ENCODE data around the gene HEY2.

The HEY2 gene

DNA sequence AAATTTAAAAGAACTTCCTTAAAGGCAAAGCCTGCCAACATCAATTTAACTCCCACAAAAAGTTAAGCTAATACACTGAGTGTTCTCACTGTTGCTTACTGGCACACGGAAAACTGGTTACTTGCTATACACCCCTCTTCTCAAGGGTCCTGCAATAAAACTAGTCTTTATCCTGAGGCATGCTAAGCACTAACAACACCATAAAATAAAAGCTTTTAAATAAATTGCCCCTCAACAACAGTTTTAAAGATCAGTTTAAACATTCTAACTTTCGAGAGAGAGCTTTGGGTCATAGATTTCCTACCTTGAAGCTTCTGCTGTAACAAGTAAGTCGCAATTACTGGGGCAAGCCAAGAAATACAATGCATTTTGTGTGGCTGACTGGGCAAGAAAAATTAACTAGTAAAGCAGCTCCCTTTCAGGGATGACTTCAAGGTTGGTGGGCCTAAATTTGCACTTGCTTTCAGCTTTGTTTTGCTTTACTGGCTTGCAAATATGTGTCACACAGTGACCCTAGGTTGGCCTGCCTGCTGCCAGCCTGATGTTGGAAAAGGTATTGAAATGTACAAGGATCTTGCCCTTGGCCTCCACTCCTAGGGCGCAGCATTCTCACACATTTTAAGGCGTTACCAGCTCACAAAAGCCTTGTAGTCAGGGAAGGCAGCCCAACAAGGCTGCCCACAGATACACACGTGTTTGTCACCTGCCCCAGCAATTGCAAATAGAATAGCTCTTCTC is 4.0 kb upstream of the HEY2 start:
- DNase-seq = no peak

DNA sequence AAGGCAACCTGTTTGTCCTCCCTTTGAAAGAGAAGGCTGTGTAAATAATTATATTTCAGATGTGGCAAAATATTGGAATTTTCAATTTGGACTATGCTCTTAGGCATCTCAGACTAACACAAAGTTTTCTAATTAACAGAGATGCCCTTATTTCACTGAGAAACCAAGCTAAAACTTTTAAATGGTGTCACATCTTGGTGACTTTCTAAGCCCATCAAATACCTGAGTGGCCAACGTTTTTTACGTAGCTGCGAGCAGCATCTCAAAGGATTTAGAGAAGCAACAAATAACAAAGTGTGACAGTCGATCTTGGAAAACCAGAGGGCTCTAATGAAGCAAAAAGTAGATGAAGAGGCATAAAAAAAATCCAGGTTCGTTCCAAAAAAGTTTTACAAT is 3.4 kb upstream of the HEY2 start:
- no peak for DNase-seq

DNA sequence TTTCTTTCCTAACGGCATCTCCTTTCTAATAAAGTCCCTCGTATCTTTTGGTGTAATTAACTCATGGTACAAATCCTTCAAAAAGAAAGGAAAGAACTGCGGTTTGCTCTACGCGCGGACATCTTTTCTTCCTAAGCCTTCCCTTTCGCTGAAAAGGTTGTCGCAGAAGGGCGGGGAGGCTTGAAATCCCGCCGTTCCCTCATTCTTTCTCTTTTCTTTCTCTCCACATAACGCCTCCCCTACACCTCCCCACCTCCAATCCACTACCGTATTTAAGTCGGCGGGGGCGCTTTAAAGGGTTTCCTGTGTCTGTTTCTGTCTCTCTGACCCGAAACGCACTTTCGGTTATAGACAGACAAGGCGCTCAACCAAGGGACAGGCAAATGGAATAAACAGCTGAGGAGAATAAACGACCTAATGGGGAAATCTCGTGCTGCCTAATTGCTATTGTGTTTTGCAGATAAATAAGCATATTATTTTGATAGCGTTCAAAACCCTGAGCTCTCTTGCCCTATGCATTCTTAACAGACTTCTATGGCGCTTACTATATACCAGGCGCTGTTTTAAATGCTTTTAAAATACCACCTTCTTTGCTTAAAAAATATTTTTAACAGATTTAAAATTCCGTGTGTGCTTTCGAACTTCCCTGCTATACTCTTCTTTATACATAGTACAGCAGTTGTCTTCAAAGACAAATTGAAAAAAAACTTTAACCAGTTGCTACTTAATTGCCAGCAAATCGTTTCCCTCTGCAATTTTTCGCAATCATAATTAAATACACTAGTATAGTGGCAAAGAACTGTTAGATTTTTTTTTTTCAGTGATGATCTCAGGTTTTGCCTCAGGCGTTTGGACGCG is 2.5 kb upstream of the HEY2 start:
- peak; percentile 66 to 67 for DNase-seq

DNA sequence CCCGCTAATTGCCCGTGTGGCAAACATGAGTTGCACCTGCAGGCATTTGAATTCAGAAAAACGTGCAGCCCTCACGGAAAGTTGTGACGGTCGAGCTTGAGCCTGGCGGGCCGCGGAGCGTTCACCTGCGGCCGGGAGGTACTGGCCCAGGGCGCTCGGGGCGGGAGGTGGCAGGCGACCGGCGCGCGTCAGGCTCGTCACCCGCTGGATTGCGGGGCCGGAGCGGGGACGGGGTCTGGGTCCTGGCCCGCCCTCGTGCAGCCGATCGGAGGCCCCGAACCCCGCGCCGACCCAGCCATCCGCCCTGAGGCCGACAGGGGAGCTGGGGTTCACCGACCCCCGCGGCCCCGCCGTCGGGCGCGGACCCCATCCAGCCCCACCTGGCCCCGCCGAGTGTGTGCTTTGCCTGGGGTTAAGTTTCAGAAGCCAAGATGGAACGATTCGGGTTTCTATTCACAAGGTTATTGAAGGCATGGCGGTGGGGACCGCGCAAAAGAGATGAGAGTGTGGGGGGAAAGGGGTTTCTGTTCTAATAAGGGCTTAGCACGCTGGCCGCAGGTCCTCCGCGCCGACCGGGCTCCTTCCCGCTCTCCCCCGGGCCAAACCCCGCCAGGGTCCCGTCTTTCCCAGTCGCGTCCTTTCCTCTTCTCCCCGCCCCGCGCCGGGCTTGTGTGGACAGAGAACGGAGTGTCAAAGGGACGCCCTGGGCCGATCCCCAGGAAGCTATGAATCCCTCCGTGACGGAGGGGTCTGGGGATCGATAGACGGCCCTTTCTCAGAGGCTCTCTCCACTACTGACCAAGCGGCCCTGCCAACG is 1.6 kb upstream of the HEY2 start:
- peak; percentile 32 for DNase-seq

DNA sequence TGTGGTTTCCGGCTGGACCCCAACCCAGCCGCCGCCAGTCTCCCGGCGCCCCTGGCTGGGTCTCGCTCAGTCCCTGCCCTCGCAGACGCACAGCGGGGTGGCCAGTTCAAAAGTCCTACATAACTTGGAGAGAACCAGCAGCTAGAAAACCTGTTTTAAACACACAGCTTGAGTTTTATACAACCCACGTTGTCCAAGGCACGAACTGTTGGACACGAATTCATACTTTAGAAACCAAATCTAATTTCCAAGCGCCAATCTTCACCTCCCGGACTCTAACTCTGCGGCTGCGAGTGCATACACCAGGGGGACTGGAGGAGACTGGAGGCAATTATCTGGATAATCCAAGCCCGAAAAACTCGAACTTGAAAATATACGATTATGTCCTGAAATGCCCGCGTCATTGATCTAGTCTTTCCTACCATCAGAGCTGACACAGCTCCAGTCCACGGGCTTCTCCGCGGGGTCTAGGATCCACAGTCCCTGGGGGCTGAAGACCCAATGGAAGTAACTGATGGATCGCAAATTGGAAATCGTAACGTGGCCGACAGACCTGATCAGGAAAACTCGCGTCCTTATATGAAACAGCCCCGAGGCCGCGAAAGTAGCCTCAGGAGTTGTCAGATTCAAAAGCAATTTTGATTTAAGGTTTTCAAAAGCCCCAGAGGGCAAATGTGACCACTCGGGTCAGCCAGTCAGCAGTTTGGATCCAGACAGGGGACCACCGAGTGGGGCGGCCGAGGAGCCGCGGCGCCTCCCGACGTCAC is 843 bp upstream of the HEY2 start:
- peak; percentile 16 to 20 for DNase-seq

DNA sequence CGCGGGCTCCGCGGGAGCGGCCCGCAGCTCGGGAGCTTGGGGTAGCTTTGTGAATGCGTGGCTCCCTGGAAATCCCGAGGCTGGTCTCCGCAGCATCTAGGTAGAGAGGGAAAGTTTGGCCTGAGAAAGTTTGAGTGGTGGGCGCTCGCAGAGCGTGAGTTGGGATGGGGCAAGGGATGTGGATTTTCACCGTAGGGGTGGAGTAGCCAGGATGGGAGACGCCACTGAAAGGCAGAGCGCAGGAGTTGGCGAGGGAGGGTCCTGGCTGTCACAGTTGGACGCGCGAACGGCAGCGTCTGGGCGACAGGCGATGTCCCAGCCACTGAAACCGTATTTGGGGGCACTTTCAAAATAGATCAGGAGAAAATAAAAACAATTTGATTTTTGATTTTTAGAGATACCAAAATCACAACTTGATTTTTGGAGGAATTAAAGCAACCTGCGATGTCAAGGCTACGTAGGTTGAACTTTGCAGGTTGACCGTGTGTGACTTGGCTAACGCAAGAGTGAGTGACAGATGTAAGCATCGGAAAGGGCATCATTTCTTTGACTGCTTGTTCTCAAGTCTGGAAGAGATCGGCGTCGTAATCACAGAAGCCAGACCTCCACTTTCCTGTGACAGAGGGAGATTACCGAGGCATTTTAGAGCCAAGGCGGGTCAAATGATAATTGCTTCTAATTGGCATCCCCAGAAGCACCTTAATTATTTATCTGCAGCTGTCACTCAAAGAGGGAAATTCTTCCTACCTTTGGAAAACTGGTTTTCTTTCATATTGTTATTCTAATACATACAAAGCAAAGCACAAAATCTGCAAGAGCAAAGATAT is 646 bp downstream of the HEY2 start:
- no peak for DNase-seq

DNA sequence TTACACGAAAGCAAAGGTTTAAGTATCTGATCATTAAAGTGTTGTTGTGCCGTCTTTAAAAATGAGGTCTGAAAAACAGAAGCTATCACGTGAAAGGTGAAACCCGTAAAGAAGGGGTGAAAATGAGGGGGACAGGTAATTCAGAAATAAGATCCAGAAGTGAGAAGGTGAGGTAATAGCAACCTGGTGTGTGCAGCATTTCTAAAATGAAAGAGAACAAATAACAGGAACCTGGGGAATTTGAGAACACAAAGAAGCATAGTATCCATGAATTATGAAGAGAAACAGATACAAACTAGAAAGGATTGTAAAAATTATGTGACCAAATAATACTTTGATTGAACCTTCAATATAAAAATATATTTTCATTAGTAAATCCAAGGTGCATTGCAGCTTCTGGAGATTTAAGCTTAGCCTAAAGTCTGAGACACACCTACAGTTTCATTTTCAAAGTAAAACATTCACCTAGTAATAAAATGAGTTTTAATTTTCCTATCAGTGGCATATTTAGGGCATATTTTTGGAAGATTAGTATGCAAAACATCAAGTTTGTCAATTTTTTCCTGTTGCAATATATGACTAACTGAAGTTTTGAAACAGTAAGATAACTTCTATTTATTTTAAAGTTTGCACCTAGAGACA is 1.4 kb downstream of the HEY2 start:
- no peak for DNase-seq

DNA sequence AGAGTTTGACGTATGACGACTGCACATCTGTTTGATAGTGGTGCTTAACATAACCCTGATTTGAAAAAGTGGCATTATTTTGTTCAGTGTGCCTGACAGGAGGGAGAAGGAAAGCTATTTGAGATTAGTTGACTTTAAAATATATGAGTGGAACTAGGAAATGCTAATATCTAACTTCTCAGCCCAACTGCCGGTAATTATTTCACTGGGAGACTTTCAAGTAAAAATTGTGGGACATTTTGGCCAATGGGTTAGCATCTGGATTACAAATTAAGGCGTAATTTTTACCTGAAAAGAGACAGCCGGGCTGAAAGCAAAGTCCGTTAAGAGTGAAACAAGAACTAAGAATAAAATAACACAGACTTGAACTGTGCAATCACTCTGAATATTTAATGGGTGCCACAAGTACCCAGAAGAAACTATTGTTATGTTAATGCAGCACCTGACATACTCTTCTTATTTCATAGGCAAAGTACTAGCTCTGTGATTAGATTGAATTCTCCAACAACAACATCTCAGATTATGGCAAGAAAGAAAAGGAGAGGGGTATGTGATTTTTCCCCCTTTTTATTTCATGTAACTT is 2.0 kb downstream of the HEY2 start:
- DNase-seq = no peak

DNA sequence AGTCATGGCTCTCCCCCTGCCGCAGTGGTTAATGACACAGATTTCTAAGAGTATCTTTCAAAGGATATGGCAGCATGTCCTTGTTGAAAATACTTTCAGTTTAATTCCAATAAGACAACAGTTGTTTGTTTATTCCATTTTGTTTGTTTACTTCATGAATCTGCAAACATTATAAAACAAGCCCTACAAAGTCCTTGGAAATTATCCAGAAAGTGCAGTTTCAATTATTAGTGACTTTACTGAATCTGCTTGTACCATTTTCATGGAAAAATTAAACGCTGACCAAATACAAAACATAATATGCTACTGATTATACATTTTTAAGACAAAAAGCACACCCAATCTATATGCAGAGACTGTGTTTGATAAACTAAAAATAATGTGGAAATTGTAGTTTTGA is 3.3 kb downstream of the HEY2 start:
- no peak for DNase-seq

DNA sequence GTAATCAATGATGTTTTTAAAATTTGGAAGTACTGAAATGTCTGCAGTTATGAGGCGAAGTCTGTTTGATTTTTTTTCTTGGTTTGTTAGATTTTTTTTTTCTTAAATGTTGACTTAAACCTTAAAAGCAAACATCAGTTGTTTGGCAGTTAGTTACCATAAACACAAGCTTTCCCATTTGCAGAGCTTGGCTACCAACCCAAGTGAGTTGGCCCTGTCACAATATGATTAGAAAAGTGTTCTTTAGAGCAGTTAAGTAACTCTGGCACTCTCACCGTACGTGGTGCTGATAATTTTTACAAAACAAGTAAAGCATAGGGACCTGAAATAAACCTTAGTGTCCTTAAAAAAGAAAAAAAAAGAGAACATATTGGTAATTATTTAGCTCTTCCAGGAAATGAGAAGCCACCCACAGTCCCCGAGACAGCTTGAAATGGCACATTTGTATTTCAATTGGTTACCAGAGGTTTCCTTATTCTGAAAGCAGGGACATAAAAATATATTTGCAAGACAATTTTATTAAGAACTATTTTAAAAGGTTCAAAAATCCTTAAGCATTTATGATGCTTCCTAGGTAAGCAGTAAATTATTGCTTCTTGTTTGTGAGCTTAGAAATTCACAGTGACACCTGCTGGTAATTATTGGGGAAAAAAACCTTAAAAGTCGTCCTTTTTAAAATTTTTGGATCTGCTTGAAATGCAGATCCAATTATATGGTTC is 3.9 kb downstream of the HEY2 start:
- DNase-seq = no peak

DNA sequence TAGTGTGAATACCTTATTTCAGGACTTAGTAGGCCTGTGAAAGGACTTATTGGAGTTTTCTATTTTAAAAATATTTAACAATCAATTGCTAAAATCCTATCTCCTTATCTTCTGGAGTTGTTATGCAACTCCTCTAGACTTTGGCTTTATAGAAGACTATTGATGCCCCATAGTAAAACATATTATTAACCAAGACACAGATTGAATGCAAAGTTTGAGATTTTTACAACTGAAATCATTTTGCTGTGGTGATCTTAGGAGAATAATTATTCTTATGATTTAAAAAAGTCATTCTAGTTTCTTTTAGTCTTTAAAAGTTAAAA is 4.5 kb downstream of the HEY2 start:
- DNase-seq = no peak

DNA sequence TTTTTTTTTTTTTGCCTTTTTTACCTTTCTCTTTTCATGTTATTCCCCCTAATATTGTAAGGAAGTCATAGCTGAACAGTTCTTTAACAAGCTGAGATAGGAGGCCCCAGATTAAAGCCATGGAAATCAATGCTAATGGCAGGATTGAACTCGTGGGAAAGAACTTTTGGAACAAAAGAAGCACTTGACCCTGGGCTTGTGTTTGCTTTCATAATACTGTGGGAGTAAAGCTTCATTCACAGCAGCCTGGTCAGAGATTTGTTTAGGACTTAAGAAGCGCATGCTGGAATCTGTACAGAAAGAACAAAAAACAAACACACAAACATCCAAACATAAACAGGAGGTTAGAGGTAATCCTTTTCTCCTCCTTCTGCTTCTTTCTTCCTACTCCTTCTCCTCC is 5.1 kb downstream of the HEY2 start:
- DNase-seq = no peak

DNA sequence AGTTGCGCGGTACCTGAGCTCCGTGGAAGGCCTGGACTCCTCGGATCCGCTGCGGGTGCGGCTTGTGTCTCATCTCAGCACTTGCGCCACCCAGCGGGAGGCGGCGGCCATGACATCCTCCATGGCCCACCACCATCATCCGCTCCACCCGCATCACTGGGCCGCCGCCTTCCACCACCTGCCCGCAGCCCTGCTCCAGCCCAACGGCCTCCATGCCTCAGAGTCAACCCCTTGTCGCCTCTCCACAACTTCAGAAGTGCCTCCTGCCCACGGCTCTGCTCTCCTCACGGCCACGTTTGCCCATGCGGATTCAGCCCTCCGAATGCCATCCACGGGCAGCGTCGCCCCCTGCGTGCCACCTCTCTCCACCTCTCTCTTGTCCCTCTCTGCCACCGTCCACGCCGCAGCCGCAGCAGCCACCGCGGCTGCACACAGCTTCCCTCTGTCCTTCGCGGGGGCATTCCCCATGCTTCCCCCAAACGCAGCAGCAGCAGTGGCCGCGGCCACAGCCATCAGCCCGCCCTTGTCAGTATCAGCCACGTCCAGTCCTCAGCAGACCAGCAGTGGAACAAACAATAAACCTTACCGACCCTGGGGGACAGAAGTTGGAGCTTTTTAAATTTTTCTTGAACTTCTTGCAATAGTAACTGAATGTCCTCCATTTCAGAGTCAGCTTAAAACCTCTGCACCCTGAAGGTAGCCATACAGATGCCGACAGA is 9.9 kb downstream of the HEY2 start:
- peak in 1 of 2 donors; percentile 16 for DNase-seq

DNA sequence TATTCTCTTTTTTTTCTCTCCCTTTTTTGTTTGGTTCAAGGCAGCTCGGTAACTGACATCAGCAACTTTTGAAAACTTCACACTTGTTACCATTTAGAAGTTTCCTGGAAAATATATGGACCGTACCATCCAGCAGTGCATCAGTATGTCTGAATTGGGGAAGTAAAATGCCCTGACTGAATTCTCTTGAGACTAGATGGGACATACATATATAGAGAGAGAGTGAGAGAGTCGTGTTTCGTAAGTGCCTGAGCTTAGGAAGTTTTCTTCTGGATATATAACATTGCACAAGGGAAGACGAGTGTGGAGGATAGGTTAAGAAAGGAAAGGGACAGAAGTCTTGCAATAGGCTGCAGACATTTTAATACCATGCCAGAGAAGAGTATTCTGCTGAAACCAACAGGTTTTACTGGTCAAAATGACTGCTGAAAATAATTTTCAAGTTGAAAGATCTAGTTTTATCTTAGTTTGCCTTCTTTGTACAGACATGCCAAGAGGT is 10.6 kb downstream of the HEY2 start:
- DNase-seq = no peak

DNA sequence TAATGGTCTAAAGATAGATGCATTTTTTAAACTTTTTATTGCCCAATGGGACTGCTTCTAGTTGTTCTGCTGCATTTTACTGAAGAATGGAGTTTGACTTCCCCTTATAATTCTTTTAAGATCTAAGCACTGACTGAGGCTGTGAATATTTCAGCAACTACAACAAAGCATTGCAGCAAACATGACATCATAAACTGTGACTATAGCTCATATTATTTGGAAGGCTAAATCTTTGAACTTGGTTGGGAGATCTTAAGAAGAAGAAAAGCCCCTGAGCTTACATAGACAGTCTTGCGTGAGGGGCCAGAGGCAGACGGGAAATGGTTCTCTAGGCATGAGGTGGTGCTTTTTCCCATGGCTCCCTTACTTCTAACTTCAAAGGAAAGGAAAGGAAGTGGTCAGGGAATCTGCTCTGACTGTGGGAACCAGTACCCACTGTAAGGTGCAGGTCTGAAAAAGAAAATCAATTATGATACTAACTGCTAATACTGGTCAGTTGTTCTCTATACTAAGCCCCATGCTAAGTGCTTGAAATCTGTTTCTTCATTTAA is 14.8 kb downstream of the HEY2 start:
- no peak for DNase-seq

DNA sequence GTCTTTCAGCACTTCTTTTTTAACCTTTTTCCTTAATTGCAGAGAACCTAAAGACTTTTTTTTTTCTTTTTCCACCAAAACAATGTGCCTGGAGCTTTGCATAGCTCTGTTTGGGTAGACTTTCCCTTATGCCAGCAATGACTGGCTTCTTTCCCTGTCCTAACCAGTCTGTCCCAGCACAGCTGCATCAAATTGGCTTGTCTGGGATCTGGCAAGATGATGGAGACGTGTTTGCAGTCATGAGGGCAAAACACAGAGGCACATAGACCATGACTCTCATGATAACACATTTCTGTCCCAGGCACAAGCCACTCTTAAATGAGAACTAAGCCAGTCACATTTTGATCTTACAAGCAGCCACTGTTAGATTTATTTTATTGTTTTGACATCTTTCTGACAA is 16.5 kb downstream of the HEY2 start:
- DNase-seq = no peak

DNA sequence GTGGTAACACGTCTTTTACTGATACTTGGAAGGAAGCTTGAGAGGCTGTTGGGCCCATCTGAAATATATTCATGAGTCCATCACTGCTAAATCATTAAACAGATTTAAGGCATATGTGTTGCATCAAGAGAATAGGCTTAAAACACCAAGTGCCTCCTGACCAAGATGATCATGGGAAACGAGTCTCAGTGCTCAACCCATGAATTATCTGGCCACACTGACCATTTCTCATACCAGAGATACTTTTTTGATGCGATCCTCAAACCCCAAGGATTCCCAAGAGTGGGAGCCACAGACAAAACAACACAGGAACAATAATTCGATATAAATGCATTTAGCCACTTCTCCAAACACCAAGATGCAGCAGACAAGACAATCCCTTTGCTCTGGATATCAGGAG is 17.2 kb downstream of the HEY2 start:
- no peak for DNase-seq

DNA sequence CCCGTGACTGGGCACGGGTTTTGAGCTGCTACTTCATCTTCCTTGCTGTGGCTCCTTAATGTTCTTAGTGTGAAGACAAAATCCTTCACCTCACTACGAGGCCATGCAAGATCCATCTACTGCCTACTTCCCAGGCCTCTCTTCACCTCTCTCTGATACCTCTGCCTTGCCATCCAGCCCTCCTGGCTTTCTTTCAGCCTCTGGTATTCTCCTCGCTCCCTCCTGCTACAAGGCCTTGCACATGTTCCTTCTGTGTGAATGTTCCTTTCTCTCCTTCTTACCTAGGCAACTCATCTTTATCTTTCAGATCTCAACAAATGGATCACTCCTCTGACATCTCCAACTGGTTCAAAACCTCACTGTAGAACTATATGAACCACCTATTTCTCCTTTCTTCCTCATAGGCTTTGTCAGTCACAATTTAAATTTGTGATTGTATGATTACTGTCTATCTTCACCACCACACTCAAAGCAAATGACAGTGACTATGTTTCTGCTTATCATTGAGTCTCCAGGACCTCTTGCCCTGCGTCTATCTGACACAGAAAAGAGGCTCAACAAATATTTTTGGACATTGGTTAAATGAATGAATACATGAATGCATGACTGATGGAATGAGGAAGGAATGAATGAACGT is 19.8 kb downstream of the HEY2 start:
- no peak for DNase-seq
